Activated B cell treated with CpG ODN at 0.5 μM for 24 hours (primary cell): ENCODE results near the gene ADAM11. TPM values are rescaled to one million over a fixed set of nuclear protein-coding genes. Genes with fewer than 3 reads are reported as not detected.

Experiments used
- ATAC-seq: fragments of 200-7000 bp; cut with Tn5 transposase; one replicate; pipeline ENCODE4 v1.10.0; 2021; ENCODE audit warnings: low read depth, mild to moderate bottlenecking, moderate library complexity
- CTCF ChIA-PET: fragments of 350-600 bp; sonication (Branson Sonifier 250); formaldehyde crosslinking; loops from one replicate; lab custom pipeline; 2021; ENCODE audit warnings: antibody characterized with exemption; lab: Charles Lee
- POLR2A ChIA-PET: fragments of 350-600 bp; sonication (Branson Sonifier 250); formaldehyde crosslinking; loops from one replicate; lab custom pipeline; 2021; ENCODE audit warnings: antibody characterized with exemption; lab: Charles Lee
- DNase-seq: peaks from one replicate; pipeline ENCODE4 v3.0.0; 2022
- H3K27ac Mint-ChIP-seq: one replicate; pipeline ENCODE4 v1.8.0; 2020; ENCODE audit warnings: mixed read lengths
- H3K27me3 Mint-ChIP-seq: one replicate; pipeline ENCODE4 v1.8.0; 2021; ENCODE audit warnings: mixed read lengths
- H3K36me3 Mint-ChIP-seq: one replicate; pipeline ENCODE4 v1.8.0; 2021; ENCODE audit warnings: low read depth, mixed read lengths
- H3K4me1 Mint-ChIP-seq: one replicate; pipeline ENCODE4 v1.8.0; 2021; ENCODE audit warnings: mixed read lengths
- H3K4me3 Mint-ChIP-seq: one replicate; pipeline ENCODE4 v1.8.0; 2020; ENCODE audit warnings: mild to moderate bottlenecking, mixed read lengths
- H3K9me3 Mint-ChIP-seq: one replicate; pipeline ENCODE4 v1.8.0; 2020; ENCODE audit warnings: mixed read lengths
- CTCF ChIP-seq: fragments of 200-600 bp; IDR thresholded peaks from one replicate; pipeline ENCODE4 v1.8.0; 2022; ENCODE audit warnings: antibody characterized with exemption, mild to moderate bottlenecking
- intact Hi-C: fragments of 100-400 bp; cut with micrococcal nuclease; formaldehyde crosslinking; loops from one replicate; pipeline ENCODE4 v1.15.1; 2024
- total RNA-seq: library from RNA; stranded (reverse); gene quantifications from 2 replicates; pipeline ENCODE4 v1.2.3, GENCODE V29; 2022

Gene ADAM11
- total RNA-seq, 1 donor from 2014 or later = 0.09 TPM

GRCh38 chr17:44773140-44773539 is 14.4 kb downstream of the ADAM11 start:
- Mint-ChIP-seq H3K9me3 (no peaks in the 10 kb centered on the region), H3K36me3 (no peaks in the 10 kb centered on the region), H3K4me1 (peaks cover 9% of the 10 kb centered on the region), H3K27me3 (no peaks in the 10 kb centered on the region), H3K27ac (no peak overlapping the region), H3K4me3 (no peak overlapping the region)
- POLR2A ChIA-PET = no interaction called here
- DNase-seq (no peak), ATAC-seq (no peak)
- CTCF ChIA-PET = interaction anchor here (3.8 kb wide), 1 partner anchor 105 kb away, joined by 28 read pairs; no protein-coding TSS in a partner anchor
- intact Hi-C loops = no loop called here
- no peak for TF ChIP-seq CTCF

GRCh38 chr17:44774271-44775135 is 15.7 kb downstream of the ADAM11 start:
- H3K9me3 Mint-ChIP-seq = no peaks in the 10 kb centered on the region
- ATAC-seq = peak; percentile 39
- peak; percentile 88 for DNase-seq
- CTCF ChIA-PET = interaction anchor here (2.2 to 3.8 kb wide), 3 partner anchors 91 to 247 kb away, joined by 6 to 28 read pairs (median 28); no protein-coding TSS in a partner anchor
- TF ChIP-seq CTCF = no peak
- H3K4me3 Mint-ChIP-seq = peak overlapping the region; percentile 87
- no peaks in the 10 kb centered on the region for H3K27me3 Mint-ChIP-seq
- peak overlapping the region; percentile 66 for H3K27ac Mint-ChIP-seq
- POLR2A ChIA-PET = interaction anchor here (0.6 kb wide), 1 partner anchor 575 kb away, joined by 5 read pairs; the partner anchor contains the start of gene ATXN7L3
- H3K4me1 Mint-ChIP-seq = peaks cover 17% of the 10 kb centered on the region
- H3K36me3 Mint-ChIP-seq = no peaks in the 10 kb centered on the region
- intact Hi-C loops = loop anchor here (1.0 to 5.0 kb wide), 7 partner anchors 91 to 423 kb away; partner anchors contain the start of genes NMT1 and PLCD3

GRCh38 chr17:44775136-44775837 is 16.5 kb downstream of the ADAM11 start:
- intact Hi-C loops = loop anchor here (1.0 to 5.0 kb wide), 7 partner anchors 90 to 422 kb away; partner anchors contain the start of genes NMT1 and PLCD3
- Mint-ChIP-seq H3K27me3 (no peaks in the 10 kb centered on the region), H3K4me1 (peaks cover 18% of the 10 kb centered on the region), H3K4me3 (peak overlapping the region; percentile 87), H3K27ac (no peak overlapping the region), H3K9me3 (no peaks in the 10 kb centered on the region), H3K36me3 (no peaks in the 10 kb centered on the region)
- ChIA-PET CTCF (interaction anchor here (0.9 to 3.8 kb wide), 6 partner anchors 87 to 360 kb away, joined by 3 to 28 read pairs (median 6); partner anchors contain the start of gene ACBD4), POLR2A (interaction anchor here (0.5 to 1.0 kb wide), 8 partner anchors 66 to 1415 kb away, joined by 3 to 9 read pairs (median 4); partner anchors contain the start of genes ATXN7L3, FZD2 and NMT1)
- peak; percentile 90 for DNase-seq
- ATAC-seq = peak; percentile 96
- TF ChIP-seq CTCF = no peak

GRCh38 chr17:44775838-44776621 is 17.2 kb downstream of the ADAM11 start:
- Mint-ChIP-seq H3K4me1 (peaks cover 18% of the 10 kb centered on the region), H3K36me3 (no peaks in the 10 kb centered on the region), H3K27ac (no peak overlapping the region), H3K4me3 (peak overlapping the region; percentile 87), H3K9me3 (no peaks in the 10 kb centered on the region), H3K27me3 (no peaks in the 10 kb centered on the region)
- DNase-seq (no peak), ATAC-seq (peak; percentile 6)
- intact Hi-C loops = loop anchor here (1.0 to 5.0 kb wide), 7 partner anchors 89 to 421 kb away; partner anchors contain the start of genes NMT1 and PLCD3
- no peak for TF ChIP-seq CTCF
- CTCF ChIA-PET = interaction anchor here (0.9 to 3.8 kb wide), 6 partner anchors 86 to 360 kb away, joined by 3 to 28 read pairs (median 6); partner anchors contain the start of gene ACBD4
- POLR2A ChIA-PET = interaction anchor here (0.5 to 1.0 kb wide), 6 partner anchors 90 to 1416 kb away, joined by 3 to 9 read pairs (median 4); partner anchors contain the start of genes FZD2 and NMT1
